Daoy (cell line): ENCODE results near the gene SZRD1. TPM values are rescaled to one million over a fixed set of nuclear protein-coding genes. Genes with fewer than 3 reads are reported as not detected.
A peak's percentile ranks its signal among the peaks of the same experiment; 100 is the strongest.

Experiments
- DNase-seq: peaks from one replicate; pipeline ENCODE4 v3.0.0-alpha.2; 2015; ENCODE audit warnings: low read depth
- total RNA-seq: library from RNA; depleted of rRNA; stranded (reverse); fragments of >200 nt; shearing (Covaris generic); gene quantifications from 2 replicates; pipeline ENCODE4 v1.2.3, GENCODE V29; 2014

SZRD1 gene
- total RNA-seq, 1 experiment from 2014 or later: 77.7 TPM

DNA sequence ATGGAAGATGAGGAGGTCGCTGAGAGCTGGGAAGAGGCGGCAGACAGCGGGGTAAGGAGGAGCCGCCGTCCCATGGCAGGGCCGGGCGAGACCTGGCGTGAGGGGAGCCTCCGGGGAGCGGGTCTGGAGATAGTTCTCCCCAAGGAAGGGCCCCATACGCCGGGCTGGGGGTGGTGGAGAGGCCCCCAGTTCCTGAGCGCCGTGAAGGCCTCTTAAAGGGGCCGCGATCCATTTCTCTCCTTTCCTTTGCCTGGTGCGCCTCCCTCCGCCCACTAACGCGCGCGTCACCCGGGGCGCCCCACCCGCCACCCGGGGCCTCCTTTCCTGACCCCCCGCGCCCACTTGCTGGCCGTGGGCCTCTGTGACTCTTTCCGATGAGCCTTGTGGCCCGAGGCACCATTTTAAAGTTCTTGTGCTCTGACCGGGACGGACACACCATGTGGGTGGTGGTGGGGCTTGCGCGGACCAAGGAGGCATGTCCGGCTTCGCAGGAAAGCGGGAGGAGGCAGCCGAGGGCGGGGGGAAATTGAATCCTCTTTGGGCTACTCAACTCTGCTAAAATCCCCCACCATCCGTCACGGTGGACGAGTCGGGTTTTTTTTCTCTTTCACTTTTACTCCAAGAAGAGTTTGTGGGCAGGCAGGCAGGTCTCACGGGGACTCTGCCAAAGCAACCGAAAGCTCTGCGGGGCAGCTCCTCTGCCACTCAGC is 371 bp downstream of the SZRD1 start:
- peak; percentile 84 for DNase-seq

DNA sequence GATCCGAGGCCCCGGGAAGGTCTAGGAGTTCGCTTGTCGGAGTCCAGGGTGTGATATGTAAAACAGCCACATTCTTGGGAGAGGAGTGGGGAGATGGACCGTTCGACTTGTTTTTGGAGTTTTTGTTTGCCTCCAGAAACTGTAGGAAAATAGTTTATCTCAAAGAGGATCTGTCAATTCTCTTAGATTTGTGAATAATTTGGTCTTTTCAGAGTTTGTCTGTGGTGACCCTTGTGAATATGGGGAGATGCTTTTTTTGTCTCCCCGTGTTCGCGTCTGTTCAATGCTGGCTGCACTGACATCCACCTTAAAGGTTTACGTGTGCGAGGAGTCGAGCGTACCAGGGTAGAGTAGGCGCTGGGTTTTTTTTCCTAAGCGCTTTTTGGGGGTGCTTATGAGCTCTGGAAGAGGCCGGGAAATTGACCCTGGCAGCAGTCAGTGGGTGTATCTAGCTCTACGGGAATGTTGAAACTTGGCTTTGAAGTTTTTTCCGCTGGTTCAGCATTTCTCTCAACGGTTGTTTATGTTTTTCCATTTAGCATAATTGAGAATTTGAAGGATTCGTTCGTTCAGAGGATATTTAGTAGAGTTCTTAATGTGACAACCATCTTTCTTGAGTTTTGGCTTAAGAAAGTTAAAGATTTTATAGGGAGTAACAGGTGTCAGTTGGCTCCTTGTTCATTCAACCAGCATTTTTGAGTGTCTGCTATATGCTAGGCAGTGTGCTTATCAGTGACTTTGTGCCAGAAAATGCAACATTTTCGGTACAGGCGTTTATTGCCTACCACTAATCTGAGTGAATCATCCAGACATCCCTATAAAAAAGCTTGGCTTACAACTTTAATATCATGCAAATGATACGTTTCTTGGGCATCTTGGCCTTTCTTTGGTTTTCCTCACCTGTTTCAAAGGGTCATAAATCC is 1.2 kb downstream of the SZRD1 start:
- DNase-seq: peak; percentile 52

DNA sequence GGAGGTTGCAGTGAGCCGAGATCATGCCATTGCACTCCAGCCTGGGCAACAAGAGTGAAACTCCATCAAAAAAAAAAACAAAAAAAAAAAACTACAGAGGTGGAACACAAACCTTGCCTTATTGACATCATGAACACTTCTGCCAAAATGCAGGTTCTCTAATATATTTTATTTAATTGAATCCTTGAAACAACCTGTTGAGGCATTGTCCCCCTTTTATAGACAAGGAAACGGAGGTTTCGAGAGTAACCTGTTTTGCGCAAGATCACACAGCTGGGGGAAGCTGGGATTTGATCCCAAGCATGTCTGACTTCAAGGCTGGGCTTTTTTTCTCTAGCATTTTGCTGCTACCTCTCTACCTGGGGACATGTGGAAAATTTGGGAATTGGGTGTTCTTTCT is 2.8 kb downstream of the SZRD1 start:
- DNase-seq: no peak

DNA sequence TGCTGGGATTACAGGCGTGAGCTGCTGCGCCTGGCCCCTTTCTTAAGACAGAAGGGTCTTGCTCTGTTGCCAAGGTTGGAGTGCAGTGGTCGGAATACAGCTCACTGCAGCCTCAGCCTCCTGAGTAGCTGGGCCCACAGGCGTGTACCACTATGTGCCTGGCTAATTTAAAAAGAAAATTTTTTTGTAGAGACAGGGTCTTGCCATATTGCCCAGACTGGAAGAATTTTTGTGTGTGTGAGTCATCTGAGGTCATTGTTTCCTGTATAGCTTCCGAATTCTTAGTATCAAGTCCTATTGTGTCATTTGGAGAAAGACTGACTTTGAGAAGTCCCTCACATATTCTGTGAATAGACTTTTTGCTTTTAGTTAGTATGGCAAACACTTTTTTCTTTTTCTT is 4.7 kb downstream of the SZRD1 start:
- peak; percentile 40 for DNase-seq

DNA sequence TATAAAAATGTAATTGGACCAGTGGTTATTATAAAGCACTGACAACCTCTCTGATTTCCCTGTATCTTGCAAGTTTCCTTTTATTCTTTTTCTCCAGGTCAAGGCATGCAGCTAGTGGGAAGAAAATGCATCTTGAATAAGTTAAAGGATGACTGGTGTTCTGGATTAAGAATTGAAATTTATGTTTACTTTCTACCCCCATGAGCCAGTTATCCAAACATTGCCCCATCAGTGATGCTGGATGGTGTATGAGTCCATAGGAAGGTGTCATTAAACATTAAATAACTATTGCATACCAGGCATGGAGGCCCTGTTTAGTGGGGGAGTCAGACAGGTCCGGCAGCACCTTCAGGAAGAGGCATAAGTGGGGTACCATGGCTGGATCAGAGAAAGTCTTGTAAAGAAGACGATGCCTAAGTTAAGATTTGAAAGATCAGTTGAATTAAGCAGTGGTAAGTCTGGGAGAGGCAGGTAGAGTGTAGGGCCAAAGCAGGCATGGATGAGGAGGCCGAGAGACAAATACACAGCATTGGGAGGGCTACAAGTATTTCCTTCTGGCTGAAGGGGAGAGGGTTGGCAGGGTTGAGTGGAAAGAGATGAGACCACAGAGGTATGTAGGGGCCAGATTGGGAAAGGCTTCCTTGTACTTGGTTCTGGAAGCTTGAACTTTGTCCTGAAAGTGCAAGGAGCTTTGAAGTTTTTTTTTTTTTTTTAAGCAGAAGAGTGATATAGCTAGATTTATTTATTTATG is 5.7 kb downstream of the SZRD1 start:
- DNase-seq: no peak

DNA sequence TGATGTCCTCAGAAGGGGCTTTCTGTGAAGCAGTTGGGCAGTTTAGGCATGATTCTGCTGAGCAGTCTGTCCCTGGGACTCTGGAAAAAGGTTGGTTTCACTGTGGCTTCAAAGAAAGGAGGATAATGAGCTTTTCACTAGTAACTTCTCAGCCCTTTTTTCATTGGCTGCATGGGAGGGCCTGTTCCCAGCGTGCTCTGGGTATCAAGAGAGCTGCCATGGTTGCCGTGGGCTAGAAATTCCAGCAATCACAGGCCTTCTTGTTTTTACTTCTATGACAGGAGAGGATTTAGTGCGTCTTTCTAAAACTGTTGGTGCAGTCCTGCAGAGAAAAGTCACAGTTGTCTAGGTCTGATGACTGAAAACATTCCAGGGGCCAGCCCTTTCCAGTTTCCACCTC is 7.2 kb downstream of the SZRD1 start:
- no peak for DNase-seq

DNA sequence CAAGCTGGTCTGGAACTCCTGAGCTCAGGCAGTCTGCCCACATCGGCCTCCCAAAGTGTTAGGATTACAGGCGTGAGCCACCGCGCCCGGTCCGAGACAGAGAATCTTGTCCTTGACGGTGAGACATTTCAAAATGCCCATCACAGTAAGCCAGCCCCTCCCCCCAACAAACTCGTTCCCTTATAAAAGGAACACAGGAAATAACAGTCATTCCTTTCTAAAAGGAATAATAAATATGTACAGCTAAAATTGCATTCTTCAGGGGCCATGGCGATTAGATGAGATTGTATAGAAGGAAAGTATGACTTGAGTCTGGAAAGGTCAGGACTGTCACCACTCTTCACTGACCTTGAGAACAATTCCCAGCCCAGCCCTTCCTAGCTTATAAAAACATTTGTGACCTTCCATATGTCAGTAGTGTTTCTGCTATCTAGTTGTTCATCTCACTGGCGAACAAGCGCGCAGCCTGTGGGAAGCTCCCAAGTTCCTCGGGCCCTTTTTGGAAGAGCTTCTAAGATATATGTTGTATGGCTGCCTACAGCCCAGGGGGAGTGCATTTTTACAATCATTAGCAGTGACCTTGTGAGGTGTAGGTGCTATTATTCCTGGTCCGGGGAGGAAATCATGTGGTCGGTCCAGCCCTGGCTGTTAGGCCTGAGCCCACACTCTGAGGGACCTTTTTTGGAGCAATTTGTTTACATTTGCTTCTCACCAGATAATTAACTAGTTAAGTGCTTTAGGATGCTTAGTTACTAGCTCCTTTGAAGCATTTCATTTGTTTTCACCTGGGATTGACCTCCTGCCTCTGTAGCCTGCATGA is 8.7 kb downstream of the SZRD1 start:
- DNase-seq: peak; percentile 25

DNA sequence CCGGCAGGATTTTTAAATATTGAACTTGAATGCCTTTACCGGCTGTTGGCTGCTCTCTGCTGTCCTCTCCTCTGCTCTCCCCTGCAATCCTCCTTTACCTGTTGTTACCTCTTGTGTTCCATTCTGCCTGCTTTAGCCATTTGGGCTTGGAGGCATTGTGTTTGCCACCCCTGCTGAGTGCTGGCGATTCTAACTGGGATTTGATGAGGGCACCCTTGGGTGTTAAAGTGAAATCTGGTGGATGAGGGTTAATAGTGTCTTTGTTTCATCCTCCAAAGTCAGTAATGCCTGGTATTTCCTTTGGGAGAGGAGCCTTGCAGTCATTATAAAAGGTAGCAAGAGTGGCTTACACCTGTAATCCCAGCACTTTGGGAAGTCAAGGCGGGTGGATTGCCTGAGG is 9.9 kb downstream of the SZRD1 start:
- DNase-seq: no peak

DNA sequence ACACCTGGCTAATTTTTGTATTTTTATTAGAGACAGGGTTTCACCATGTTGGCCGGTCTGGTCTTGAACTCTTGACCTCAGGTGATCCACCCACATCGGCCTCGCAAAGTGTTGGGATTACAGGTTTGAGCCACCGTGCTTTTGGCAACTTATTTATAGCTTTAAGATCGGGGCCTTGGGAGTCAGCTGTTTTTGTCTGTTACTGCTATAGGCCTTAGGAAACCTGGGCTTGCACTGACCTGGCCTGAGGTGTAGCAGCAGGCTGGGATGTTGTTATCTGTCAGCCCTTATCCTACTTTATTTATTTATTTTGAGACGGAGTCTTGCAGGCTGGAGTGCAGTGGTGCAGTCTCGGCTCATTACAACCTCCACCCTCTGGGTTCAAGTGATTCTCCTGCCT is 11.4 kb downstream of the SZRD1 start:
- no peak for DNase-seq

DNA sequence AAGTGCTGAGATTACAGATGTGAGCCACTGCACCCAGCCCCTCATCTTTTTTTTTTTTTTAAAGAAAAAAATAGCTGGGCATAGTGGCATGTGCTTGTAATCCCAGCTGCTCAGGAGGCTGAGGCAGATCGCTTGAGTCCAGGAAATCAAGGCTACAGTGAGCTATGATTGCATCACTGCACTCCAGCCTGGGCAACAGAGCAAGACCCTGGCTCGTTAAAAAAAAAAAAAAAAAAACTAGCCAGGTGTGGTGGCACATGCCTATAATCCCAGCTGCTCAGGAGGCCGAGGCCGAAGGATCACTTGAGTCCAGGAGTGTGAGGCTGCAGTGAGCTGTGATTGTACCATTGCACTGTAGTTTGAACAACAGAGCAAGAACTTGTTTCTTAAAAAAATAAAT is 13.8 kb downstream of the SZRD1 start:
- no peak for DNase-seq

DNA sequence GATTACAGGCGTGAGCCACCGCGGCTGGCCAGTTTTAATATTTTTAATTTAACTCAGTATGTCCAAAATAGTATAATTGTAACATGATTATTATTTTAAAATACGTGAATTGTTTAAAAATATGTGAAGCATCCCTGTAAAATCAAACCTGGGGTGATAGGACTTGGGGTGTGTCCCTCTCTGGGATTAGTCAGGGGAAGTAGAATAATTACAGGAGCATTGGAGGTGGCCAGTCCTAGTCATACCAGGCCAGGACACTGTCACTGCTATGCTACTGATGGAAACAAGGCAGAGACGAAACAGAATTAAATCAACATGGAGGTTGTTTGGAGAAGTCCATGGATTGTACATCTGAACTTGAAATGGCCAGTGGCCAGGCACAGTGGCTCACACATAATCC is 16.8 kb downstream of the SZRD1 start:
- no peak for DNase-seq

DNA sequence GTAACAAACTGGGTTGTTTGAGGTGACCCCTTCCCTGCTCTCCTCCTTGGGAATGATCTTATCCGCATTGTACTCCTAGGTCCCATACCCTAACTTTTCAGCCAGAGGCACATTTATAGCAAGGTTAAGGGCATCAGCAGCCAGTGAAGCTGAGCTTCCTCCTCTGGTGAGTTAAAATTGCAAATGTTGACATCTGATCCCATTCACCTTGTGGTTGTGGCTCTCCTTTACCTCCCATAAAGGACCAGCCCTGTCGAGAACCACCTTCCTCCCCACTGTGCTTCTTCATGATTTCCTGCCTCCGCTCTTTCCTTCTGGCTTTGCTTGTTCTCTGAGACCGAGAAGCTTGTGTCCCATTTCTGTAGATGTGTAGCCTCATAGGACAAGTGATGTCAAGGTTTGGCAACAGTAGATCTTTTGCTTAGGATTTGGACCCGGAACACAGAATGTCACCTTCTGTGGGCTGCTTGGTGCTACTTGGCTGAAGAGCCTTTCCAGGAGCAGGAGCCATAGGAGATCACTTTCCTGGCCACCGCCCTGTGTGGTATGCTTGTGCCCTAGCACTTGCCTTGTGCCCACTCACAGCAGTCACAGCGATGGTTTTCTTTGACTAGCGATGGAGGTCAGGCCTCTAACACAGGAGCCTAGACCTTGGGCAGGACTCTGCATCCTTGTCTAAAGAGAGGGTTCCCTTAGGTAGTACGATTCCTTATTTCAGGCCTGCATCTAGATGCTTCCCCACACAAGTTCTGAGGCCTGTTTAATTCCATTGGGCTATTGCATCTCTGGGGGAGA is 18.8 kb downstream of the SZRD1 start:
- no peak for DNase-seq

DNA sequence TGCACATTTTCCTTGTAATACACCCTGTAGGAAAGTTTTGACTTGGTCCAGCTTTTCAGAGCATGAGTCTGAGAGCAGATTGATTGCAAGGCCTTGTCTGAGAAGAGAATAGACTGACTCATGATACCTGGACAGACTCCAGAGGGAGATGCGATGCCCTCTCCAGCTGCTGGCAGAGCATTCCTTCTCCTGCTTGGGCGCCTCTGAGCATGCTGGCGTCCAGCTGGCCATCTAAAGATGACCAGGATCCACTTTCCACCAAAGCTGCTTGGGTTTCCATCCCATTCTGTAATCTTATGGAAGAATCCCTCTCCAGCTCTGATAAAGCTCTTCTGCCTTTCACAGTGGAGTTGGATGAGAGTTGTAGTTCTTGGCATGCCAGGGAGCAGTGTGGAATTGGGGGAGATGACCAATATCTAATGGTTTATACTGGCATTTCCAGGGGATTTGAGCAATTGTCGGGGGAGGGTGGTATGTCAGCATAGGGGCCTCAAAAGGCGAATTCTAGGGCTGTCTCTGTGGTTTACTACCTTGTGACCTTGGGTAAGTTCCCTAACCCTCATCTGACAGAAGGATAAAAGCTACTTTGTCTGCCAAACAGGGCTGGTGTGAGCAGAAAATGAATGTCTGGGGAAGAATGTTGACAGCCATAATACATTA is 19.5 kb downstream of the SZRD1 start:
- DNase-seq: peak; percentile 64

DNA sequence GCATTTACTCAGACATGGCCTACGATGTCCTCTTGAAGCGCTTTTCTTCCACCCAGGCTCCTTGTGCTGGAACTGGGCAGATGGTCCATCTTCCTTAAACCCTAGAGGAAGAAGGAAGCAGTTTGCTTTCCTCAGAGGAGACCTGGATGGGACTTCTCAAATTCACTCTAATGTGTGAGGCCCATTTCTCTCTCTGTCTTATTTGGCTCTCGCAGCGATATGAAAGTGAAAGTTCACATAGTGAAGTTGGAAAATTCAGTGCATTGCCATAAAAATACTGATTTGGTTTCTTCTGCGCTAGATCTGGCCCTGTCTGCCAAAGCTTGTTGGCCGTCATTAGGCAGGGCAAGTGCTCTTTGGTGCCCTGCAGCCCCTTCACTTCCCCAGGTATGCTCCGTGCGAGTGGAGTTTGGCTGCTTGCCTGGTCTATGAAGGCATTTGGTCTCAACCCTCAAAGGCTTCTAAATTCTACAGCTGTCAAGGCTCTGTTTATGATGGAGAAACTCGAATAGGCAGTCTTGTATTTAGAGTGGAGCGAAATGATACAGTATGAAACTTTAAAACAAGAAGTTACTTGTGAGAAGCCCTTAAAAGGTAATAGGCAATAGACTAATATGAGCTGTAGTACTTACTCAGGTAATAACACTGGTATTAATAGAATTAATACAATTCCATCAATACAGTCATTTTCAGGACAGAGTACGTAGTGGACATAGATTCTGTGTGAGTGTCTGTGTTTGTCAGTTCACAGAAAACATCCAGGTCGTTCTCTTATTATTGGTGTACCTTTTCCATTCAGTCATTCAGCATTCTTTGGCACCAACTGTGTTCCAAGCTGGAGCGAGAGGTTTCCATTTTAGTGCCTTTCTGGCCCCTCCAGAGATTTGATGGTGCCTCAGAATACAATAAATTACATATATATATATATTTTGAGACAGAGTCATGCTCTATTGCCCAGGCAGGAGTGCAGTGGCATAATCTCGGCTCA is 20.5 kb downstream of the SZRD1 start:
- no peak for DNase-seq

DNA sequence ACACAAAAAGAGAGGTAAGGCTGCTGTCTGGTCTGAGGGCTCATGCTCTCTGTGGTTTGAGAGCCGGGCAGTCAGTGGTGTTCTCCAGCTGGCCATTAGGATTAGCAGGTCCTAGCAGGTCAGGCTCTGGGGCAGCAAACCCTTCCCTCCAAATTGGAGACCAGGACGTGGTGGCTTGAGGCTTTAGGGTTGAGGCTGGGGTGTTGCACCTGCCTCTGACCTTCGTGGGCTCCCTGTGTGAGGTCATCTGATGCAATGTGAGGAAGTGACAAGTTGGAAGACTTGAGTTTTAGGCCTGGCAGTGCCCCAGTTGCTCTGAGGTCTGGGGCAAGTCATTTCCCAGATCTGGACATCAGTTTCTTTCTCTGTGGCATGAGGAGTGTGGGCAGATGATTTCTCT is 24.4 kb downstream of the SZRD1 start:
- no peak for DNase-seq

DNA sequence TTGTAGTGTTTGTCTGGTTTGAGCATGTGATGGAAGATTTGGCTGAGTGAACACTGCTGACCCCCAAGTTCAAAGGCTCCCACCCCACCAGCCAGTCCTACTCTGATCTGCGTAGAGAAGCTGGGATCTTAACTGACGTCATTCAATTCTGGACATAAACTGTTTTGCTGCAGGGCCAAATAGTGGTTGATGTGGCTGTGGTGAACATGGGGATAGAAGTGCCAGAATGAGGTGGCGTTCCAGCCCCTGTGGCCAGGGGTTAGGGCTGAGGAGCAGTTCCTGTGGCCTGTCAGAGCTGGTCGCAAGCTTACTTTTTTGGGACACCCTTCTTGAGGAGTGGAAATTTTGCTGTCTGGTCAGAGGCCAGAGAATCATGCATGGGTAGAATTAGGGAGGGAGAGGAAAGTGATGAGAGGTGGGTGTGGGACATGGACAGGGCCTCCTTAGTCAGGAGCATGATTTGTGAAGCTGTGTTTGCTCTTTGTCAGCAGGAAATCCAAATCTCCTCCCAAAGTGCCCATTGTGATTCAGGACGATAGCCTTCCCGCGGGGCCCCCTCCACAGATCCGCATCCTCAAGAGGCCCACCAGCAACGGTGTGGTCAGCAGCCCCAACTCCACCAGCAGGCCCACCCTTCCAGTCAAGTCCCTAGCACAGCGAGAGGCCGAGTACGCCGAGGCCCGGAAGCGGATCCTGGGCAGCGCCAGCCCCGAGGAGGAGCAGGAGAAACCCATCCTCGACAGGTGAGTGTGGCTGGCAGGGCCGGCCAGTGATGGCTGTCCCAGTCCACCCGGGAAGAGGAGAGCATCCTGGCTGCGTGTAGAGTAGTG is 25.9 kb downstream of the SZRD1 start:
- no peak for DNase-seq

DNA sequence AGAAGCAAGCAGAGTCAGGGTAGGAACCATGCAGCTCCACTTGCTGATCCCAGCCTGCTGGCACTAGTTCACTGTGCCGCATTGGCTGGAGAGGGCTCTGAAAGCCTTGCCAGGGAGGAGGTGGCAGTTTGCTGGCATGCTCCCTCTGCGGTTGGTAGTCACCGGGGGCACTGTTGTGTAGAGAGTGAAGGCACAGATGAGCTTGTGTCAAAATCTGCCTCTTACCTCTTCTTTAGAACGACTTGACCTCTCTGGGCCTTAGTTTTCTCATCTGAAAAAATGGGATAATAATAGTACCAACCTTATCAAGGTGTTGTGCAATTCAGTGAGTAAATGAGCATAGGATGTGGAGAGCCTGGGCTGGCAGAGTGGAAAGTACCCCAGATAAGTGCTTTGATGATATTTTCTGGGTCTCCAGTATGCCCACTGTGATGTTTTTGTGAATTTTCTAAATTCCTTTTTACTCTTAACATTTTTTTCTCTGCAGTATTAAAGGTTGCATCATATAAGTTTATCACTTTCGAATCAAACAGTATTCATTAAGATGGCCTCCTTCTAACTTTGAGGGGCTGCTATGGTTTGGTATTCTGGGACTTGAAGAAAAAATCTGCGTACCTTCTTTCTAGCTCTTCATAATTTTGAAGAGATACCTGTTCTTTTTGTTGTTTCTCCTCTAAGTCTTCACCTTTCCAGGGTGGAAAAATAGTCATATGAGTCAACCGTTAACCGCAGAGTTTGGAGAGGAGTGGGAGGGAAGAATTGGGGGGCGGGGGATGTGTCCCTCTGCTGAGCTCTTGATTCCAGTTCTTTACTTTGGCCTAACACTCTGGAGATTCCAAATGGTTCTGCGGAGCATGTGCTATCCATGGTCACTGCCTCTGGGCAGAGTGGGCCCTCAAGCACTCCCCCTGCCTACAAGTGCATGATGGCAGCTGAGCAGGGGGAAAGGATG is 26.8 kb downstream of the SZRD1 start:
- DNase-seq: no peak
